Ascending aorta (tissue), 2 donors: ENCODE results near the gene NUSAP1. TPM values are rescaled to one million over a fixed set of nuclear protein-coding genes. Genes with fewer than 3 reads are reported as not detected.

Experiments used
- DNase-seq, 2 donors: peaks; one replicate each; pipeline ENCODE4 v3.0.0-alpha.2; 2019; ENCODE audit warnings: low spot score in 2 of 2
- H3K27ac ChIP-seq, 2 donors: fragments of 200-600 bp; sonication (generic); one replicate each; pipeline ENCODE4 v1.5.1; 2016 to 2017; ENCODE audit warnings: mild to moderate bottlenecking in 1 of 2
- H3K27me3 ChIP-seq: fragments of 200-600 bp; sonication (generic); one replicate; pipeline ENCODE4 v1.5.1; 2017
- H3K36me3 ChIP-seq, 2 donors: fragments of 200-600 bp; sonication (generic); one replicate each; pipeline ENCODE4 v1.5.1; 2016
- H3K4me1 ChIP-seq, 2 donors: fragments of 200-600 bp; sonication (generic); one replicate each; pipeline ENCODE4 v1.5.1; 2016 to 2017; ENCODE audit warnings: mild to moderate bottlenecking in 1 of 2
- H3K4me3 ChIP-seq, 2 donors: fragments of 200-600 bp; sonication (generic); one replicate each; pipeline ENCODE4 v1.5.1; 2016 to 2017; ENCODE audit warnings: mild to moderate bottlenecking in 1 of 2
- H3K9me3 ChIP-seq, 2 donors: fragments of 200-600 bp; sonication (generic); one replicate each; pipeline ENCODE4 v1.5.1; 2016
- CTCF ChIP-seq, 3 experiments: fragments of 200-600 bp in 2 of 3; fragments of 450-650 bp in 1 of 3; sonication (generic) in 2 of 3; IDR thresholded peaks; one replicate each; pipeline ENCODE4 v1.5.1; 2016 to 2019; ENCODE audit warnings: antibody characterized with exemption in 3 of 3, mild to moderate bottlenecking in 1 of 3, moderate library complexity in 1 of 3
- intact Hi-C: fragments of 100-400 bp; cut with DNase I; formaldehyde crosslinking; loops from one replicate; pipeline ENCODE4 v1.15.1; 2023
- total RNA-seq: library from RNA; depleted of rRNA; stranded (reverse); fragments of >200 nt; gene quantifications from one replicate; pipeline ENCODE4 v1.1.0, GENCODE V29; 2016

The NUSAP1 gene
- total RNA-seq, 1 donor from 2014 or later: not detected

- no peak for DNase-seq
These were observed 60.0 kb downstream of the NUSAP1 start for GRCh38 chr15:41392659-41393058.

GRCh38 chr15:41394924-41395323 lies 62.2 kb downstream of the NUSAP1 start:
- Histone ChIP-seq H3K4me1 (no peaks in the 10 kb centered on the region), H3K36me3 (peaks cover 37 to 39% of the 10 kb centered on the region in 2 donors), H3K27me3 (no peaks in the 10 kb centered on the region), H3K9me3 (no peaks in the 10 kb centered on the region), H3K27ac (no peak overlapping the region), H3K4me3 (no peak overlapping the region)
- no peak for TF ChIP-seq CTCF (IDR thresholded peaks at IDR 0.05)
- intact Hi-C loops: no loop called here
- DNase-seq: no peak

More at GRCh38 chr15:41392659-41393058, 60.0 kb downstream of the NUSAP1 start:
- Histone ChIP-seq H3K4me1 (no peaks in the 10 kb centered on the region), H3K36me3 (peaks cover 45 to 50% of the 10 kb centered on the region in 2 donors), H3K4me3 (no peak overlapping the region), H3K9me3 (no peaks in the 10 kb centered on the region), H3K27me3 (no peaks in the 10 kb centered on the region), H3K27ac (no peak overlapping the region)
- intact Hi-C loops: no loop called here
- TF ChIP-seq CTCF (IDR thresholded peaks at IDR 0.05): no peak

DNA sequence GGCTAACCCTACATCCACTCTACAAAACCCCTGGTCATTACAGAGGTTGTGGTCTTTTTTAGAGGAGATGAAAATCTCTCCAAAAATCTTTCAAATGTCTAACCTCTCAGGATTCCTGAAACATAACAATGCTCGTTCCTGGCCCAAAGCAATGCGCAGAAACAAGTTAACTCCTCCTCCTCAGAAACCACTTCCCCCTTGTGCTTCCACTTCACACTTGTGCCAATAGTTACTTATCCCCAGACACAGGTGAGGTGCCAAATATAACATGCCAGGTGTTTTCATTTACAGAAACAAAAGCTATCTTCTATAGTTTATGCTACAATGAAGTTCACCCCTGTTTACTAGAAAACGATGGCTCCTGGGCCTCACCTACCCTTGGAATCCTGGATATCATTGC lies 63.4 kb downstream of the NUSAP1 start:
- no peak overlapping the region for H3K4me3 ChIP-seq
- no peak for DNase-seq
- H3K27me3 ChIP-seq: no peaks in the 10 kb centered on the region
- H3K27ac ChIP-seq: no peak overlapping the region
- intact Hi-C loops: no loop called here
- H3K9me3 ChIP-seq: no peaks in the 10 kb centered on the region
- no peak for TF ChIP-seq CTCF (IDR thresholded peaks at IDR 0.05)
- no peaks in the 10 kb centered on the region for H3K4me1 ChIP-seq
- H3K36me3 ChIP-seq: peaks cover 29 to 37% of the 10 kb centered on the region in 2 donors

DNA sequence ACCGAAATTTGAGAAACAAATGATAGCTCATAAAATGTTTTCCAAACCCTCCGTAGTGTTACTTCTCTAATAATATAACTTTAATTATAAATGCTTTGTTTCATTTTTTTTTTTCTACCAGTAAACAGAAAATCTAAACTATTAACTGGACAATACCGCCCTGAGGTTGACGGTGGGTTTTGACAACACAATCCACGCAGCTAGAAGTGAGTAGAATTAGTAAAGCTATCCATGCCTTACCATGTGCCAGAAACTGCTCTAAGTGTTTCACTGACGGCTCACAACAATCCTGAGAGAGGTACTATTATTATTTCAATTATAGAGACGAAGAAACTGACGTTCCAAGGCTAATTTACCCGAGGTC lies 69.2 kb downstream of the NUSAP1 start:
- peak overlapping the region; percentile 82 to 91 for H3K4me3 ChIP-seq
- no peaks in the 10 kb centered on the region for H3K27me3 ChIP-seq
- no peaks in the 10 kb centered on the region for H3K9me3 ChIP-seq
- H3K36me3 ChIP-seq: no peaks in the 10 kb centered on the region
- TF ChIP-seq CTCF (IDR thresholded peaks at IDR 0.05): no peak
- H3K4me1 ChIP-seq: peaks cover 0 to 4% of the 10 kb centered on the region in 2 donors
- peak overlapping the region; percentile 82 to 83 for H3K27ac ChIP-seq
- intact Hi-C loops: loop anchor here (5.0 kb wide), 1 partner anchor 70 kb away; the partner anchor contains the start of genes NUSAP1 and OIP5
- no peak for DNase-seq

DNA sequence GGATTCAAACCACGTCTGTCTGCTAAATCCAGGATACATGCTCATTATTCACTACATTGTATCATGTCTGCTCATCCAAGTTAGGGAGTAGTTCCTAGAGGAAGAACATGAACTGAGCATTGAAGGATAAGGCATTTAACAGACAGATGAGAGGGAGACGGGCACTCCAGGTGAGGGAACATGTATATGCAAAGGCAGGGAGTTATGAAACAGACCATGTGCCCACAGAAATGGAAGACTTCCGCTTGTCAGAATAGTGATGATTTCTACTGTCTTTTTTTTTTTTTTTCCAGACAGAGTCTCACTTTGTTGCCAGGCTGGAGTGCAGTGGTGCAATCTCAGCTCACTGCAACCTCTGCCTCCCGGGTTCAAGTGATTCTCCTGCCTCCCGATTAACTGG lies 74.7 kb downstream of the NUSAP1 start:
- Histone ChIP-seq H3K4me1 (peaks cover 0 to 4% of the 10 kb centered on the region in 2 donors), H3K27me3 (no peaks in the 10 kb centered on the region), H3K4me3 (no peak overlapping the region), H3K36me3 (no peaks in the 10 kb centered on the region), H3K27ac (no peak overlapping the region), H3K9me3 (no peaks in the 10 kb centered on the region)
- no peak for TF ChIP-seq CTCF (IDR thresholded peaks at IDR 0.05)
- intact Hi-C loops: no loop called here
- DNase-seq: no peak

- no peaks in the 10 kb centered on the region for H3K4me1 ChIP-seq
- no peak for TF ChIP-seq CTCF (IDR thresholded peaks at IDR 0.05)
- DNase-seq: no peak
- H3K9me3 ChIP-seq: no peaks in the 10 kb centered on the region
- intact Hi-C loops: no loop called here
- no peak overlapping the region for H3K27ac ChIP-seq
- no peaks in the 10 kb centered on the region for H3K27me3 ChIP-seq
- no peak overlapping the region for H3K4me3 ChIP-seq
- H3K36me3 ChIP-seq: no peaks in the 10 kb centered on the region
These were observed 75.6 kb downstream of the NUSAP1 start for GRCh38 chr15:41408234-41408641.
